Fibroblast of lung (primary cell): ENCODE measurements around the gene GKAP1. TPM values are rescaled to one million over a fixed set of nuclear protein-coding genes. Genes with fewer than 3 reads are reported as not detected.
"Not testable (repeated sequence)": the region's sequence is repeated elsewhere in the genome, so short reads cannot be mapped to it uniquely, and the experiment has no call there.

Experiments
- DNase-seq, 2 donors: peaks; one replicate each; pipeline versions ENCODE4 v3.0.0 to v3.0.0-alpha.2; 2010; ENCODE audit warnings: low read depth in 2 of 2
- H2AFZ ChIP-seq: 2 replicates; pipeline ENCODE4 v1.5.1; 2012; ENCODE audit warnings: low read length, control low read depth, inconsistent platforms
- H3K27ac ChIP-seq: 2 replicates; pipeline ENCODE4 v1.5.1; 2011; ENCODE audit warnings: low read length, control low read depth; ENCODE audit not compliant: insufficient read depth
- H3K27me3 ChIP-seq: 2 replicates; pipeline ENCODE4 v1.5.1; 2011; ENCODE audit warnings: mild to moderate bottlenecking, low read length; ENCODE audit not compliant: control insufficient read depth, insufficient read depth
- H3K36me3 ChIP-seq: 2 replicates; pipeline ENCODE4 v1.5.1; 2011; ENCODE audit warnings: low read length; ENCODE audit not compliant: control insufficient read depth, insufficient read depth
- H3K4me1 ChIP-seq: 2 replicates; pipeline ENCODE4 v1.5.1; 2011; ENCODE audit warnings: low read length; ENCODE audit not compliant: control insufficient read depth, insufficient read depth; ENCODE audit errors: extremely low read depth
- H3K4me2 ChIP-seq: 2 replicates; pipeline ENCODE4 v1.5.1; 2011; ENCODE audit warnings: low read length, control low read depth; ENCODE audit not compliant: insufficient read depth; ENCODE audit errors: extremely low read depth
- H3K4me3 ChIP-seq, 4 experiments: fragments of 200-600 bp in 1 of 4; sonication (generic) in 1 of 4; replicated peaks in 1 of 4; 2 replicates each; pipeline ENCODE4 v1.5.1; 2011 to 2016; ENCODE audit warnings: low read length in 4 of 4, low read depth in 3 of 4, mild to moderate bottlenecking in 3 of 4, control low read depth in 2 of 4, inconsistent platforms in 1 of 4, mixed read lengths in 1 of 4; ENCODE audit not compliant: insufficient read depth in 1 of 4; ENCODE audit errors: control extremely low read depth in 1 of 4
- H3K79me2 ChIP-seq: 2 replicates; pipeline ENCODE4 v1.5.1; 2012; ENCODE audit warnings: mild to moderate bottlenecking, low read length, inconsistent platforms; ENCODE audit not compliant: control insufficient read depth, insufficient read depth
- H3K9ac ChIP-seq: 2 replicates; pipeline ENCODE4 v1.5.1; 2011; ENCODE audit warnings: mild to moderate bottlenecking, low read length, control low read depth; ENCODE audit not compliant: insufficient read depth
- H3K9me3 ChIP-seq: 2 replicates; pipeline ENCODE4 v1.5.1; 2012; ENCODE audit warnings: low read depth, low read length; ENCODE audit not compliant: control insufficient read depth, insufficient read depth
- H4K20me1 ChIP-seq: 2 replicates; pipeline ENCODE4 v1.5.1; 2011; ENCODE audit warnings: low read length; ENCODE audit not compliant: control insufficient read depth, insufficient read depth; ENCODE audit errors: extremely low read depth
- CTCF ChIP-seq, 2 donors: IDR thresholded peaks in 1 of 2; conservative IDR thresholded peaks in 1 of 2; 1 replicate in 1 of 2; 2 replicates in 1 of 2; pipeline ENCODE4 v1.5.1; 2011 to 2012; ENCODE audit warnings: low read length in 2 of 2, control low read depth in 1 of 2, inconsistent platforms in 1 of 2, low read depth in 1 of 2, mild to moderate bottlenecking in 1 of 2
- EZH2 ChIP-seq: IDR thresholded peaks from 2 replicates; pipeline ENCODE4 v1.5.1; 2012; ENCODE audit warnings: low read length, control low read depth, mild to moderate bottlenecking; ENCODE audit errors: missing control alignments
- polyA plus RNA-seq, 2 donors: library from polyadenylated mRNA; depleted of rRNA in 1 of 2; stranded (reverse) in 1 of 2; unstranded in 1 of 2; fragments of >200 nt; gene quantifications; 2 replicates each; pipeline ENCODE4 v1.2.1, GENCODE V29; 2011 to 2012; ENCODE audit warnings: missing spikeins in 1 of 2
- total RNA-seq: library from RNA; depleted of rRNA; stranded (reverse); fragments of >200 nt; gene quantifications from 2 replicates; pipeline ENCODE4 v1.2.1, GENCODE V29; 2014

The GKAP1 gene
- total and polyA plus RNA-seq, 2 donors (not counting 1 experiment from before 2014, with no cell fraction given), result 1.0 to 2.6 TPM

- Histone ChIP-seq H4K20me1 (peaks cover 4% of the 10 kb centered on the region), H3K9ac (peak within 1 kb of the TSS; percentile 98), H3K4me1 (peaks cover 5% of the 10 kb centered on the region), H3K9me3 (no peaks in the 10 kb centered on the region), H3K79me2 (peaks cover 47% of the 10 kb centered on the region), H3K4me2 (peak within 1 kb of the TSS; percentile 97), H2AFZ (peak within 1 kb of the TSS; percentile 98), H3K4me3 (peak within 1 kb of the TSS; percentile 81 to 95 (median 86)), H3K36me3 (no peaks in the 10 kb centered on the region), H3K27ac (peak within 1 kb of the TSS; percentile 100), H3K27me3 (no peaks in the 10 kb centered on the region)
- DNase-seq, result peak; percentile 93 to 96
- TF ChIP-seq CTCF (conservative IDR thresholded peaks at IDR 0.05 in 1 of 2, IDR thresholded peaks at IDR 0.05 in 1 of 2; ENCODE audit: low read depth in 1 of 2, low read length in 2 of 2) (no peak), EZH2 (no peak)
These were observed 109.6 kb downstream of the GKAP1 start, which contains the start of gene UBQLN1 for GRCh38 chr9:83707768-83708514. UBQLN1 (minus strand) TSS chr9:83707958; CDS start chr9:83707679, 279 bp downstream.

- Histone ChIP-seq H3K36me3 (no peaks in the 10 kb centered on the region), H3K4me3 (peak overlapping the region; percentile 81 to 95 (median 86)), H3K4me1 (peaks cover 5% of the 10 kb centered on the region), H3K27ac (peak overlapping the region; percentile 100), H3K4me2 (no peak overlapping the region), H3K9me3 (no peaks in the 10 kb centered on the region), H4K20me1 (peaks cover 4% of the 10 kb centered on the region), H2AFZ (peak overlapping the region; percentile 98), H3K9ac (peak overlapping the region; percentile 98), H3K79me2 (peaks cover 52% of the 10 kb centered on the region), H3K27me3 (no peaks in the 10 kb centered on the region)
- DNase-seq, result peak in 1 of 2 donors; percentile 81
- no peak for TF ChIP-seq CTCF (conservative IDR thresholded peaks at IDR 0.05 in 1 of 2, IDR thresholded peaks at IDR 0.05 in 1 of 2; ENCODE audit: low read depth in 1 of 2, low read length in 2 of 2)
- TF ChIP-seq EZH2, result no peak
These were observed 110.1 kb downstream of the GKAP1 start for GRCh38 chr9:83707518-83707767.

GRCh38 chr9:83706676-83707517 lies 110.7 kb downstream of the GKAP1 start:
- no peaks in the 10 kb centered on the region for H3K36me3 ChIP-seq
- no peaks in the 10 kb centered on the region for H3K9me3 ChIP-seq
- H3K4me2 ChIP-seq, result peak overlapping the region; percentile 97
- H3K4me3 ChIP-seq, result peak overlapping the region; percentile 81 to 95 (median 86)
- peaks cover 57% of the 10 kb centered on the region for H3K79me2 ChIP-seq
- DNase-seq, result peak; percentile 15 to 54
- TF ChIP-seq EZH2 (no peak), CTCF (conservative IDR thresholded peaks at IDR 0.05 in 1 of 2, IDR thresholded peaks at IDR 0.05 in 1 of 2; ENCODE audit: low read depth in 1 of 2, low read length in 2 of 2) (no peak)
- H2AFZ ChIP-seq, result peak overlapping the region; percentile 27
- H4K20me1 ChIP-seq, result peaks cover 4% of the 10 kb centered on the region
- peaks cover 7% of the 10 kb centered on the region for H3K4me1 ChIP-seq
- H3K27me3 ChIP-seq, result no peaks in the 10 kb centered on the region
- H3K9ac ChIP-seq, result peak overlapping the region; percentile 98
- peak overlapping the region; percentile 100 for H3K27ac ChIP-seq

- not testable (repeated sequence) for H3K27me3 ChIP-seq, H3K9ac ChIP-seq, H3K9me3 ChIP-seq, H4K20me1 ChIP-seq, DNase-seq, H2AFZ ChIP-seq, H3K27ac ChIP-seq, H3K4me1 ChIP-seq, H3K36me3 ChIP-seq
- peak overlapping the region in 1 of 4 experiments; percentile 84 for H3K4me3 ChIP-seq
- peak overlapping the region; percentile 97 for H3K4me2 ChIP-seq
- peaks cover 73% of the 10 kb centered on the region for H3K79me2 ChIP-seq
These were observed 112.3 kb downstream of the GKAP1 start for GRCh38 chr9:83705219-83705651.
